COLO668 (cell line): ENCODE measurements around the gene GPR146.

ENCODE experiments used
- DNase-seq: peaks from one replicate; lab custom pipeline; 2025; ENCODE audit not compliant: unreplicated experiment; lab: John Stamatoyannopoulos, UW

The GPR146 gene

DNA sequence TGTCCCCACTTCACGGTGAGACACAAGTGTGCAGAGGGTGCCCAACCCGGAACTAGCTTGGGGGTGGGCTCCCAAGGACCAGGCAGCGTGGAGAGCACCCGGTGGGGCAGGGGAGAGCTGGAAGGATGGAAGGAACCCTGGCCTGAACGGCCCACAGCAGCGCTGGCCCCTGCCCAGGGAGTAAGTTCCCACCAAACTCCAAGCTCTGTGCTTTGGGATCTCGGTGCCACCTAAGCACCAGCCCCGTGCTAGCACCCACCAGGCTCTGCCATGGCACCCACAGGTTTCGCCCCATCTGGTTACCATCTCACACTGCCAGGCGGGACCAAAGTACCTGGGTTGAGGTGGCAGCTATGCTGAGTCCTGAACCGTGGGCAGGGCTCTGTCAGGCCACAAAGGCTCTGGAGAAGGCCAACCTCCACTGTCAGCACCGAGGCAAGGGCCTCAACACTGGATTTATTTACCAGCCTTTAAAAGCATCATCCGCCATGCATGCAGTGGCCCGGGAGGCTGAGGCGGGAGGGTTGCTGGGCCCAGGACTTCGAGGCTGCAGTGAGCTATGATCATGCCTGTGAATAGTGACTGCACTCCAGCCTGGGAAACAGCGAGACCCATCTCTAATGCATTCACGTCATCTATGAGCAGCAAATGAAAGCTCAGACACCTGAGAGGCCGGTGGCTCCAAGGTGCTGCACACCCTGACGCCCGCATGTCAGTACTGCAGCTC is 59.6 kb downstream of the GPR146 start:
- no peak for DNase-seq

DNA sequence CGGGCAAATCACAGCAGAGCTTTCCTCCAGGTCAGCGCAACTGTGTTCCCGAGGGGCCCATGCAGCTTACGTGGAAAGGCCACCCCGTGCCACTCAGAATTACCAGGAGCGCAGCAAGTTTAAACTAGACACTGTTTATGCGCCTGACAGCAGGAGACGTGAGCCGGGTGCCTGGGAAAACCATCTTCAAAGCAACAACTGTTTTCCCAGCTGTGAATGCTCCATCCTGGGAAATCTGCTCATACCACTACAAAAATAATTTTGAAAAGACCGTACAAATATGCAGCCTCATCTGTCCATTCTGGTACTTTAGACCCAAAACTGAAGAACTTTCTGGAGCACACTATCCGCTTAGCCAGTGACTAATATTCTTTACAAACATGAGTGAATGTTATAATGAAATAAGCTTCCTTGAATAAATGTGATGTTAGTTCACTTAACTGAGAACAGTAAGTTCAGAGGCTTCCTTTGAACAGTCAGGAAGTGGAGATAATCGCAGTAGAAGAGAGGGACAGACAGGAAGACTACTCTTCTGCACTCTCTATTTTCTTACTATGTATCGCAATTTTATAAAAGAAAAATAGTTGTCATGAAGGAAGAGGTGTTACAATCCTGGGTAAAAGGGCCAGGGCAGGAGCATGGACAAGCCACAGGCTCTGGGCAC is 60.3 kb downstream of the GPR146 start:
- DNase-seq, result no peak

DNA sequence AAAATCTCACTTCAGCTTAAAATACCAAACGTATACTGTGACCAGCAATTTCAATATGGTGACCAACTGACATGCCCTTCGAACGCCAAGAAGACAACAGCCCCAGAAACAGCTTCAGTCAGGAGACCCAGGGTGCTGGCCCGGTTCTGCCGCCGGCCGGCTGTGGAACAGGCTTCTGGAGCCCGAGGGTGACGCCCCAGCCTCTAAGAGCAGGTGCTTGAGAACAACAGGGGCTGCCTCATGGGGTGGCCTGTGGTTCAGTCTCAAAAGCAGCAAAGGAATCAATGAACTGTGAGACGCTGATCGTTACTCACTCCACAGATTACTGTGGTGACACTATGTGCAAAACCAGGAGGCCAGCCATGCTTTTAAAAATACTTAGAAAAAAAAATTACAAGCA is 60.8 kb downstream of the GPR146 start:
- no peak for DNase-seq

DNA sequence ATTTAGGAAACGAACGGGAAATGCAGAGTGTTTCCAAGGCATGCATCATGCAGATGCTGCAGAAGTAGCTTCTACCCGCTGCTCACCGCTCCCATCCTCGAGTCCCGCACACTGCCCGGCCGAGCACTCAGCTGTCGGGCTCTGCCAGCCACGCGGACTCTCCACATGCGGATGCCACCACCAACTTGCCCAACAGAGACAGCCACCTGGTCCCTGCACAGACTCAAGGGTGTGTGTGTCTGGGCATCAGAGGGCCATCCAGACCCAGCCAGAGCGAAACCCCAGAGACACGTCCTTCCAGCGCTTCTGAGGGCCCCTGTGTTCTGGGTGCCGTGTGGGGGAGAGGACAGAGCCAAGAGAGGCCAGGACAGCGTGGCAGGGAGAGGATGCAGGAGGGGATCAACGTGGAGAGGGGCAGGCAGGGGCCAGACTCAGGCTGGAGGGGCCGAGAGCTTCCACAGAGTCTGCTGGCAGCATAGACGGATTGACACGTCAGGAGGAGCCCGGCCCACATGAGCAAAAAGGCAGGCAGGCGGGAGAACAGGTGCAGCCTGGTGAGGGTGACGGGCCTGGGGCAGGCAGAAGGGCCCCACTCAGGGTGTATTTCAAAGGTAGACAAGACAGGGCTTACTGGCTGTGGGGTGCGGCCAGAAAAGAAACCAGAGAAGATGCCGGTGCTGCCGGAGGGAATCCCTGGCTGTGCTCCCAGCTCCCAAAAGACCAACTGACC is 61.9 kb downstream of the GPR146 start:
- no peak for DNase-seq

DNA sequence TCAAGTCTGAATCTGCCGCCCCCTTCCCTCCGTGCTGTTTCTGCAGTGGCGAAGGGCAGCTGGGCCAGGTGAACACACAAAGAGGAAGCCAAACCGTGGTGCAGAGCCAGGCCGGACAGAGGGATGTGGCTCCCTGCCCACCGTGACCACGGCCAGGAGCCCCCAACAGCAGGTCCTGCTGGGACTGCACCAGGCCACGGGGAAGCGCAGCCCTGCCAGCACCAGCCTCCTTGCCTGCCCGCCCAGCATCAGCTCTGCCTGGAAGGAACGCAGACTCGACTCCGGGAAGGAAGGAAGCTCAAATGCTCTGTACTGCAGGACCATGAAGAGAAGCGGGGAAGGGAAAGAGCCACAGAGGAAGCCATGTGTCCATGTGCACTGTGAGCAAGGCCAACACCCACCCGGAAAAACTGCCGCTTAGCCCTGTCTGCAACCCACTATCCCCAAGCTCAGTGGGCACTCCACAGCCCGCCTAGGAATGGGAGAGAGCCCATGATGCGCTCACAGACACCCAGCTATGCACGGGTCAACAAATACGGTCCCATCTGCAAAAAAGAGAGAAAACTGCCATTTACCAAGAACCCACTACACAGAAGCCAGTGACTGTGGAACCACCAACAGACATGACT is 62.6 kb downstream of the GPR146 start:
- DNase-seq, result no peak

DNA sequence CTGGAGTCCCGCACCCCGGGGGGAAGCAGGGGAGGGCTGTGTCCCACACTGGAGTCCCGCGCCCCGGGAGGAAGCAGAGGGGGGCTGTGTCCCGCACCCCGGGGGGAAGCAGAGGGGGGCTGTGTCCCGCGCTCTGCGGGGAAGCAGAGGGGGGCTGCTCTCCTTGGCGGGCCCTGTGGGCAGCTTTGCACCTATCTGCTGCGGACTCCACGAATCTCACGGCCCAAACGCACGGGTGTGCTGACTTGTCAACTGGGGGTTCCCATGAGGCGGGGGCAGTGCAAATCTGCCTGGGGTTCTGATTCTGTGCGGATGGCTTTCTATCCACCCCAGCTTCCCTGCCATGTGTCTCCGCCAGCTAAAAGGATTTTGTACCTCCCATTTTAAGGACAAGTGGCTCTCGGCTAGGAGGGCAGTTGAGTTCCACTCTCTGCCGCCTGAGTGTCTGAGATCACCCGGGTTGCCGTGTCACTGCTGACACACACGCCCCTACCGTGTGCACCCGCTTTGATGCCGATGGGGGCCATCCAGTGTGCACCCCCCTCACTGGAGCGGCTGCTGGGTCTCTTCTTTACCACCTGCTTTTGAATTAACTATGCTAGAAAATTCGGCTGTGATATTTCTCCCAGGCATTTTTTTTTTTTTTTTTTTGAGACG is 64.0 kb downstream of the GPR146 start:
- no peak for DNase-seq
